Lung (tissue), 12 donors: ENCODE data around the gene ATF7IP. TPM values are rescaled to one million over a fixed set of nuclear protein-coding genes. Genes with fewer than 3 reads are reported as not detected.

Source experiments
- ATAC-seq: fragments of 200-7000 bp; cut with Tn5 transposase; one replicate; pipeline ENCODE4 v1.9.1; 2020; ENCODE audit warnings: moderate number of reproducible peaks; ENCODE audit not compliant: insufficient read depth, low FRiP score
- DNase-seq, 3 donors: peaks; one replicate each; pipeline ENCODE4 v3.0.0-alpha.2; 2013 to 2017
- H3K27ac ChIP-seq, 2 donors: one replicate each; pipeline ENCODE4 v1.5.1; 2013; ENCODE audit warnings: mild to moderate bottlenecking in 2 of 2, moderate library complexity in 2 of 2, control low read depth in 1 of 2, inconsistent platforms in 1 of 2, low read depth in 1 of 2, low read length in 1 of 2
- H3K27me3 ChIP-seq, 3 donors: one replicate each; pipeline ENCODE4 v1.5.1; 2013; ENCODE audit warnings: low read length in 2 of 3; ENCODE audit not compliant: control insufficient read depth in 3 of 3, insufficient read depth in 3 of 3
- H3K36me3 ChIP-seq, 4 donors: one replicate each; pipeline ENCODE4 v1.5.1; 2013; ENCODE audit warnings: low read length in 4 of 4, mild to moderate bottlenecking in 1 of 4, moderate library complexity in 1 of 4; ENCODE audit not compliant: control insufficient read depth in 4 of 4, insufficient read depth in 4 of 4
- H3K4me1 ChIP-seq, 5 donors: one replicate each; pipeline ENCODE4 v1.5.1; 2013; ENCODE audit warnings: low read length in 5 of 5, mild to moderate bottlenecking in 2 of 5, moderate library complexity in 1 of 5; ENCODE audit not compliant: control insufficient read depth in 5 of 5, insufficient read depth in 5 of 5
- H3K4me3 ChIP-seq: one replicate; pipeline ENCODE4 v1.5.1; 2013; ENCODE audit warnings: mild to moderate bottlenecking, control low read depth, moderate library complexity
- H3K9ac ChIP-seq, 2 donors: one replicate each; pipeline ENCODE4 v1.5.1; 2013; ENCODE audit warnings: low read length in 2 of 2, control low read depth in 1 of 2; ENCODE audit not compliant: insufficient read depth in 1 of 2
- H3K9me3 ChIP-seq, 4 donors: one replicate each; pipeline ENCODE4 v1.5.1; 2013; ENCODE audit warnings: low read length in 3 of 4, mild to moderate bottlenecking in 1 of 4, moderate library complexity in 1 of 4; ENCODE audit not compliant: control insufficient read depth in 4 of 4, insufficient read depth in 3 of 4
- CTCF ChIP-seq: IDR thresholded peaks from 2 replicates; pipeline ENCODE4 v1.5.1; 2012; ENCODE audit warnings: mild to moderate bottlenecking; ENCODE audit errors: control extremely low read depth, extremely low read depth
- WGBS, 2 donors: extraction: QIAGEN DNeasy Blood & Tissue Kit; methylation state at CpG; one replicate each; pipeline ENCODE4 v1.1.7; 2013; 5-methylcytosine and 5-hydroxymethylcytosine counted together
- polyA plus RNA-seq, 2 donors: library from polyadenylated mRNA; stranded (reverse); fragments of 200-250 nt; gene quantifications; one replicate each; pipeline ENCODE4 v1.2.1, GENCODE V29; 2013
- total RNA-seq, 2 donors: library from RNA; depleted of rRNA in 1 of 2; stranded (reverse); fragments of >200 nt in 1 of 2; gene quantifications; one replicate each; pipeline ENCODE4 v1.2.1, GENCODE V29; 2014 to 2021
- donor health status: control.
- donor health status: control.
- donor health status: Bipolar disorder and iron deficiency.
- donor health status: healthy.
- donor health status: DM: yes; HTN: yes; CAD: no.

The ATF7IP gene
- total and polyA plus RNA-seq, 4 donors, result 6.9 to 122 (median 33.1) TPM

DNA sequence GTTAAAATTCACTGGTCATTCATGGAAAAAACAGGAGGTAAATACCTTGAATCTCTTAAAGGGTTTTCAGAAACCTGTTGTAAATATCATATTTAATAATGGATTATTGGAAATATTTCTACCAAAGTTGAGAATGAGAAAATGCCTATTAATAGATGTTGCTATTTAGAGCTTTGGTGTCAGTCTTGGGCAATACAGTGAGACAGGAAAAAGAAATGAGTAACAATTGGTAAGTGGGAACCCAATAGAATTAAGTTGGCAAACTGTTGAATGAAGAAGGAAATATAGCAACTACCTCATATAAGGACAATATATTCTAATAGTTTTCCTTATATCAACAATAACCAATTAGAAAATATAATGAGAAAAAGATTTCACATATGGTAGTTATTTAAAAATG is 78.0 kb downstream of the ATF7IP start:
- Histone ChIP-seq H3K4me1 (peaks cover 0 to 3% (median 0%) of the 10 kb centered on the region in 5 donors), H3K4me3 (no peak overlapping the region), H3K27ac (no peak overlapping the region), H3K9me3 (peaks cover 0 to 5% (median 0%) of the 10 kb centered on the region in 4 donors), H3K9ac (no peak overlapping the region), H3K27me3 (no peaks in the 10 kb centered on the region), H3K36me3 (peaks cover 4 to 37% (median 20%) of the 10 kb centered on the region in 4 donors)
- ATAC-seq (no peak), DNase-seq (no peak)
- TF ChIP-seq CTCF, result no peak

DNA sequence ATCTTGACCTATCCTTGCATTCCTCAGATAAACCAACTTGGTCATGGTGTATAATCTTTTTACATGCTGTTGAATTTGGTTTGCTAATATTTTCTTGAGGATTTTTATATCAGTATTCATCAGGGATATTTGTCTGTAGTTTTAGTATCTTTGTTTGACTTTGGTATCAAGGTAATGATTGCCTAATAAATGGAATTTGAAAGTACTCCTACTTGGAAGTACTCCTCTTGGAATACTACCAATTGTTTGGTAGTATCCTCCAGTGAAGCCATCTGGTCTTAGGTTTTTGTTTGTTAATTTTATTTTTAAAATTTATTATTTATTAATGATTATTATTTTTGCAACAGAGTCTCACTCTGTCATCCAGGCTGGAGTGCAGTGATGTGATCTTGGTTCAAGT is 85.0 kb downstream of the ATF7IP start:
- Histone ChIP-seq H3K4me3 (no peak overlapping the region), H3K4me1 (peaks cover 0 to 3% (median 0%) of the 10 kb centered on the region in 5 donors), H3K27ac (no peak overlapping the region), H3K9me3 (no peaks in the 10 kb centered on the region), H3K27me3 (no peaks in the 10 kb centered on the region), H3K36me3 (peaks cover 0 to 30% (median 13%) of the 10 kb centered on the region in 4 donors), H3K9ac (no peak overlapping the region)
- no peak for TF ChIP-seq CTCF
- DNase-seq (no peak), ATAC-seq (no peak)

- ATAC-seq (no peak), DNase-seq (no peak)
- TF ChIP-seq CTCF, result no peak
- Histone ChIP-seq H3K4me1 (peaks cover 0 to 3% (median 0%) of the 10 kb centered on the region in 5 donors), H3K27ac (no peak overlapping the region), H3K9ac (no peak overlapping the region), H3K9me3 (no peaks in the 10 kb centered on the region), H3K4me3 (no peak overlapping the region), H3K36me3 (peaks cover 5 to 39% (median 17%) of the 10 kb centered on the region in 4 donors), H3K27me3 (no peaks in the 10 kb centered on the region)
- 64 to 80% methylated on average over 4 of the region's 4 CpGs for WGBS, 2 donors
Observed at GRCh38 chr12:14452336-14452735, 86.9 kb downstream of the ATF7IP start.

- ATAC-seq, result no peak
- no peak overlapping the region for H3K27ac ChIP-seq
- no peaks in the 10 kb centered on the region for H3K9me3 ChIP-seq
- 88 to 90% methylated on average over 1 of the region's 1 CpG for WGBS, 2 donors
- H3K9ac ChIP-seq, result no peak overlapping the region
- peaks cover 5 to 35% (median 17%) of the 10 kb centered on the region in 4 donors for H3K36me3 ChIP-seq
- DNase-seq, result no peak
- no peak overlapping the region for H3K4me3 ChIP-seq
- peaks cover 0 to 3% (median 0%) of the 10 kb centered on the region in 5 donors for H3K4me1 ChIP-seq
- TF ChIP-seq CTCF, result no peak
- H3K27me3 ChIP-seq, result no peaks in the 10 kb centered on the region
Observed at GRCh38 chr12:14452865-14453264, 87.4 kb downstream of the ATF7IP start.
